ENCODE data around the gene CD300C. TPM values are rescaled to one million over a fixed set of nuclear protein-coding genes. Genes with fewer than 3 reads are reported as not detected.
"Not testable (repeated sequence)": the region's sequence is repeated elsewhere in the genome, so short reads cannot be mapped to it uniquely, and the experiment has no call there.

CD300C gene
- total RNA-seq, 2 experiments from 2014 or later = 0.47 to 0.57 TPM

- Mint-ChIP-seq H3K9me3 (ENCODE audit: insufficient read depth) (no peaks in the 10 kb centered on the region), H3K36me3 (ENCODE audit: low read depth) (no peaks in the 10 kb centered on the region), H3K27ac (no peak overlapping the region), H3K4me1 (ENCODE audit: low read depth) (no peaks in the 10 kb centered on the region), H3K27me3 (ENCODE audit: low read depth) (peaks cover 20% of the 10 kb centered on the region), H3K4me3 (no peak overlapping the region)
- ChIA-PET CTCF (no interaction called here), POLR2A (interaction anchor here (1.7 kb wide), 1 partner anchor 11 kb away, joined by 4 read pairs; no protein-coding TSS in a partner anchor)
- DNase-seq (no peak), ATAC-seq (no peak)
These were observed 18.8 kb downstream of the CD300C start for GRCh38 chr17:74527081-74527480.

DNA sequence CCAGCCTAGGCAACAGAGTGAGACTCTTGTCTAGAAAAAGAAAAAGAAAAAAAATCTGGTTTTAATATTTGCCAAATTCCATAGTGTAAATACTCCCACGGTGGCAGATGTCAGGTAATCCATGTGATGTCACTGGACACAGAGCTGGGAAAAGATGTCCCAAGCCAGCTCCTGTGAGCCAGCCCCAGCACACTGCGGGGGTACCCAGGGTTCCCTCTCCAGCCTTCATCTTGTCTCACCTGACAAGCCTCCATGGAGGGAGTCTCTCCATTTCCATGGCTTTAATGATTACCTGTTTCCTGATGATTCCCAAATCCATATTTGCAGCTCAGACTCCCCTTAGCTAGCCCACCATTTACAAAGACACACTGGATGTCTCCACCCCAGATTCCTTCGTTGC is 19.2 kb downstream of the CD300C start:
- H3K27ac Mint-ChIP-seq = no peak overlapping the region
- H3K4me3 Mint-ChIP-seq = no peak overlapping the region
- H3K36me3 Mint-ChIP-seq (ENCODE audit: low read depth) = no peaks in the 10 kb centered on the region
- ChIA-PET POLR2A (interaction anchor here (1.7 kb wide), 1 partner anchor 10 kb away, joined by 4 read pairs; no protein-coding TSS in a partner anchor), CTCF (no interaction called here)
- no peaks in the 10 kb centered on the region for H3K9me3 Mint-ChIP-seq (ENCODE audit: insufficient read depth)
- peaks cover 18% of the 10 kb centered on the region for H3K27me3 Mint-ChIP-seq (ENCODE audit: low read depth)
- peaks cover 2% of the 10 kb centered on the region for H3K4me1 Mint-ChIP-seq (ENCODE audit: low read depth)
- ATAC-seq (no peak), DNase-seq (no peak)

DNA sequence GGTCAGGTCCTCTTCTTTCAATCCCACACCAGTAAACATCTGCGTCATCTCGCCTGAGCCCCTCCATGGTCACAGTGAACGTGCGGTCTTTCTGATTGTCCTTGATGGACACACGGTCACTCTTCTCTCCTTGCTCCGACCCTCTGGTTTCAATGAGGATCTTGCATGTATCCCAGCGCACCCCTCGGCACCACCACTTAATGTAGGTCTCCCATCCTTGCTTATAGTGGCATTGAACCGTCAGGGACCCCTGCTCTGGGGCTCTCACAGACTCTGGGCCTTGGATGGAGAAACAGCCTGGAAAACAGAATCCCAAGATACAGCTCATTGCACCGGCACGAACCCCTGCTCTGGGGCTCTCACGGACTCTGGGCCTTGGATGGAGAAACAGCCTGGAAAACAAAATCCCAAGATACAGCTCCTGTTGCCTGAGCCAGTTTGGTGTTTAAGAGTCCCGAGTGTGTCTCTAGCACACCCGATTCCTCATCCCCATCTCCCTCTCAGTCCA is 20.1 kb downstream of the CD300C start:
- H3K4me1 Mint-ChIP-seq (ENCODE audit: low read depth) = peaks cover 8% of the 10 kb centered on the region
- no peak for DNase-seq
- no peaks in the 10 kb centered on the region for H3K36me3 Mint-ChIP-seq (ENCODE audit: low read depth)
- no peak overlapping the region for H3K4me3 Mint-ChIP-seq
- H3K9me3 Mint-ChIP-seq (ENCODE audit: insufficient read depth) = no peaks in the 10 kb centered on the region
- H3K27ac Mint-ChIP-seq = no peak overlapping the region
- ChIA-PET POLR2A (no interaction called here), CTCF (no interaction called here)
- peaks cover 20% of the 10 kb centered on the region for H3K27me3 Mint-ChIP-seq (ENCODE audit: low read depth)
- ATAC-seq = no peak

- Mint-ChIP-seq H3K27me3 (ENCODE audit: low read depth) (peaks cover 19% of the 10 kb centered on the region), H3K36me3 (ENCODE audit: low read depth) (no peaks in the 10 kb centered on the region), H3K27ac (no peak overlapping the region), H3K4me1 (ENCODE audit: low read depth) (peaks cover 9% of the 10 kb centered on the region), H3K9me3 (ENCODE audit: insufficient read depth) (no peaks in the 10 kb centered on the region), H3K4me3 (no peak overlapping the region)
- ChIA-PET POLR2A (no interaction called here), CTCF (no interaction called here)
- no peak for ATAC-seq
- no peak for DNase-seq
These were observed 20.5 kb downstream of the CD300C start for GRCh38 chr17:74525465-74525725.

DNA sequence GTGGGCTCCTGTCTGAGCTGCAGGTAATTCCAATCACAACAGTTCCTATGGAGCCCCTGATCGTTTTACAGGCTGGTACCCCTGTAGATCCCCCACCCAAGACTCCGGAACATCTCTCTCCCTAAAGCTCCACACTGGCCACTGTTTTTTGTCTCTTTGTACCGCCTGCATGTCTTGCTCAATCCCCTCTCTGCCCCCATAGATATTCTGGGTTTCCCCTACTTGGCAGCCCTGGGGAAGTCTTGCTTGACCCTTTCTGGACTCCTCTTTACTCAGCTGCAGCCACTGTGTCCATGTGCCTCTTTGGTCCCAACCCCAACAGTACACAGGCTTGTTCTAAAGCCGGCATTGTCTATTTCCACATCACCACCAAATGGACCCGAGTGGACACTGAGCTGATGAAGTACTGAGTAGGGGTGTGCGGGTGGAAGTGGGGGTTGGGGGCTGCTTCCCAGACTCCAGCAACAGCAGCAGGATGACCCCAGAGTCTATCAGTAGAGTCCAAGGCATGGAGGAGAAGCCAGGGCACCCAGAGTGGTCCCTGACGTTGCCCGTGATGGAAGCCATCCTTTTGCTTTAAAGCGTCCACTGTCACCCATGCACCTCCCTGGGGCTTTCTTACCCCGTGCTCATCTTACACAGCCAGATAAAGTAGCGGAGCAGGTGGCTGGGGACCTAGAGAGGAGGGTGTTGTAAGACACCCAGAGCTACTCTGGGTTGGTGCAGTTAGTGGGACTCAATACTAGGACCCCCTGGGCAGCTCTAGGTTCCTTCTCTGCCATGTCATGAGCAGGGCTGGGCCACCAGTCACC is 21.1 kb downstream of the CD300C start:
- peaks cover 16% of the 10 kb centered on the region for H3K27me3 Mint-ChIP-seq (ENCODE audit: low read depth)
- H3K9me3 Mint-ChIP-seq (ENCODE audit: insufficient read depth) = no peaks in the 10 kb centered on the region
- CTCF ChIA-PET = no interaction called here
- H3K27ac Mint-ChIP-seq = no peak overlapping the region
- no peak for ATAC-seq
- no peak for DNase-seq
- no peaks in the 10 kb centered on the region for H3K36me3 Mint-ChIP-seq (ENCODE audit: low read depth)
- H3K4me1 Mint-ChIP-seq (ENCODE audit: low read depth) = peaks cover 13% of the 10 kb centered on the region
- POLR2A ChIA-PET = no interaction called here
- H3K4me3 Mint-ChIP-seq = no peak overlapping the region

GRCh38 chr17:74523308-74523707 is 22.6 kb downstream of the CD300C start:
- CTCF ChIA-PET = no interaction called here
- Mint-ChIP-seq H3K4me1 (ENCODE audit: low read depth) (peaks cover 13% of the 10 kb centered on the region), H3K36me3 (ENCODE audit: low read depth) (no peaks in the 10 kb centered on the region), H3K27ac (no peak overlapping the region), H3K4me3 (no peak overlapping the region), H3K9me3 (ENCODE audit: insufficient read depth) (no peaks in the 10 kb centered on the region), H3K27me3 (ENCODE audit: low read depth) (peaks cover 21% of the 10 kb centered on the region)
- no peak for DNase-seq
- ATAC-seq = no peak
- POLR2A ChIA-PET = no interaction called here

- Mint-ChIP-seq H3K4me1 (ENCODE audit: low read depth) (peaks cover 13% of the 10 kb centered on the region), H3K36me3 (ENCODE audit: low read depth) (no peaks in the 10 kb centered on the region), H3K27ac (no peak overlapping the region), H3K9me3 (ENCODE audit: insufficient read depth) (no peaks in the 10 kb centered on the region), H3K4me3 (no peak overlapping the region), H3K27me3 (ENCODE audit: low read depth) (peaks cover 25% of the 10 kb centered on the region)
- ChIA-PET POLR2A (no interaction called here), CTCF (no interaction called here)
- DNase-seq (no peak), ATAC-seq (no peak)
These were observed 23.4 kb downstream of the CD300C start for GRCh38 chr17:74522381-74523105.

DNA sequence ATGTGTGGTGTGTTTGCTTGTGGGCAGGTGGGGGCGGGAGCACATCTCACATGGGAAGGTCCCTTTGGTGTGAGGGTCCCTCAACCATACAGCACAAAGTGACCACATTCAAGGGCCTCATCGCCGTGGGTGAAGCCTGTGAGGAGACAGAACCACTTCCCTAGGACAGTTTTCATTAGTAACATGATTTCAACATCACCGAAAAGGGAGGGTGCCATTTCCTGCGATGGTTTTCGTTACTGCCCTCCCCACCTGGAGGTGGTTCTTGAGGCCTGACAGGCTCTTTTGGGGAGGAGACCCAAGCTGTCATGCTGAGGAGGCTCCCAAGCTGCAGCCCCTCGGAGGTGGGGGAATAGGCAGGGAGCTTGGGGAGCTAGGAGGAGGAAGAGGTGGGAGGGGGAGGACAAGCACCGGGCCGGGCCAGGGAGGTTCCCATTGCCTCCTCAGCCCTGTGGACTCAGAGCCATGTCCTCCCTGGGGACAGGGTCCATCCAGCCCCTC is 24.2 kb downstream of the CD300C start:
- H3K4me3 Mint-ChIP-seq = no peak overlapping the region
- DNase-seq (no peak), ATAC-seq (no peak)
- H3K36me3 Mint-ChIP-seq (ENCODE audit: low read depth) = no peaks in the 10 kb centered on the region
- no peak overlapping the region for H3K27ac Mint-ChIP-seq
- H3K9me3 Mint-ChIP-seq (ENCODE audit: insufficient read depth) = no peaks in the 10 kb centered on the region
- H3K27me3 Mint-ChIP-seq (ENCODE audit: low read depth) = peaks cover 25% of the 10 kb centered on the region
- CTCF ChIA-PET = no interaction called here
- H3K4me1 Mint-ChIP-seq (ENCODE audit: low read depth) = peaks cover 13% of the 10 kb centered on the region
- POLR2A ChIA-PET = no interaction called here

- Mint-ChIP-seq H3K9me3 (ENCODE audit: insufficient read depth) (no peaks in the 10 kb centered on the region), H3K4me1 (ENCODE audit: low read depth) (peaks cover 13% of the 10 kb centered on the region), H3K36me3 (ENCODE audit: low read depth) (no peaks in the 10 kb centered on the region), H3K27me3 (ENCODE audit: low read depth) (peaks cover 27% of the 10 kb centered on the region), H3K27ac (no peak overlapping the region), H3K4me3 (no peak overlapping the region)
- ATAC-seq = no peak
- DNase-seq = no peak
- ChIA-PET POLR2A (no interaction called here), CTCF (interaction anchor here (1.0 kb wide), 1 partner anchor 11 kb away, joined by 3 read pairs; no protein-coding TSS in a partner anchor)
These were observed 25.0 kb downstream of the CD300C start for GRCh38 chr17:74520790-74521480.

- ATAC-seq = no peak
- DNase-seq = no peak
These were observed 25.9 kb downstream of the CD300C start for GRCh38 chr17:74520016-74520434.

DNA sequence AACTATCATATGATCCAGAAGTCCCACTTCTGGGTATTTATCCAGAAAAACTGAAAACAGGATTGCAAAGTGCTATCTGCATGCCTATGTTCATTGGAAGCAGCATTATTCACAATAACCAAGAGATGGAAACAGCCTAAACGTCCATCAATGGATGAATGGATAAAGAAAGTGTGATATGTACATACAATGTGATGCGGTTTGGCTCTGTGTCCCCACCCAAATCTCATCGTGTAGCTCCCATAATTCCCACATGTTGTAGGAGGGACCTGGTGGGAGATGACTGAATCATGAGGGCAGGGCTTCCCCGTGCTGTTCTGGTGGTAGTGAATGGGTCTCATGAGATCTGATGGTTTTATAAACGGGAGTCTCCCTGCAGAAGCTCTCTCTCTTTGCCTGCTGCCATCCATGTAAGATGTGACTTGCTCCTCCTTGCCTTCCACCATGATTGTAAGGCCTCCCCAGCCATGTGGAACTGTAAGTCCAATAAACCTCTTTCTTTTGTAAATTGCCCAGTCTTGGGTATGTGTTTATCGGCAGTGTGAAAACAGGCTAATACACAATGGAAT is 27.4 kb downstream of the CD300C start:
- H3K4me1 Mint-ChIP-seq (ENCODE audit: low read depth) = peaks cover 18% of the 10 kb centered on the region
- not testable (repeated sequence) for ATAC-seq, H3K27ac Mint-ChIP-seq

More at GRCh38 chr17:74520016-74520434, 25.9 kb downstream of the CD300C start:
- no peaks in the 10 kb centered on the region for H3K9me3 Mint-ChIP-seq (ENCODE audit: insufficient read depth)
- H3K36me3 Mint-ChIP-seq (ENCODE audit: low read depth) = no peaks in the 10 kb centered on the region
- ChIA-PET POLR2A (no interaction called here), CTCF (interaction anchor here (1.0 kb wide), 1 partner anchor 12 kb away, joined by 3 read pairs; no protein-coding TSS in a partner anchor)
- no peak overlapping the region for H3K4me3 Mint-ChIP-seq
- H3K27ac Mint-ChIP-seq = no peak overlapping the region
- H3K27me3 Mint-ChIP-seq (ENCODE audit: low read depth) = peaks cover 23% of the 10 kb centered on the region
- H3K4me1 Mint-ChIP-seq (ENCODE audit: low read depth) = peaks cover 13% of the 10 kb centered on the region

More for the DNA sequence above, 27.4 kb downstream of the CD300C start:
- H3K9me3 Mint-ChIP-seq (ENCODE audit: insufficient read depth); CTCF ChIA-PET; H3K4me3 Mint-ChIP-seq; DNase-seq; POLR2A ChIA-PET: not testable (repeated sequence)
- Mint-ChIP-seq H3K36me3 (ENCODE audit: low read depth) (peaks cover 12% of the 10 kb centered on the region), H3K27me3 (ENCODE audit: low read depth) (peaks cover 25% of the 10 kb centered on the region)
